Hepatocyte (in vitro differentiated cells): ENCODE results near the gene LMX1A. TPM values are rescaled to one million over a fixed set of nuclear protein-coding genes. Genes with fewer than 3 reads are reported as not detected.

Experiments
- DNase-seq: peaks from one replicate; pipeline ENCODE4 v3.0.0-alpha.2; 2016; ENCODE audit warnings: low spot score
- H2AFZ ChIP-seq: fragments of 200-600 bp; sonication (generic); 2 replicates; pipeline ENCODE4 v1.6.0; 2016; ENCODE audit warnings: antibody characterized with exemption, mild to moderate bottlenecking
- H3K27ac ChIP-seq: fragments of 200-600 bp; sonication (generic); 2 replicates; pipeline ENCODE4 v1.5.1; 2016; ENCODE audit warnings: mild to moderate bottlenecking
- H3K27me3 ChIP-seq: fragments of 200-600 bp; sonication (generic); 2 replicates; pipeline ENCODE4 v1.6.1; 2016
- H3K36me3 ChIP-seq: fragments of 200-600 bp; sonication (generic); replicated peaks from 2 replicates; pipeline ENCODE4 v1.5.1; 2016; ENCODE audit warnings: low read depth; ENCODE audit not compliant: insufficient read depth
- H3K4me1 ChIP-seq: fragments of 200-600 bp; sonication (generic); 2 replicates; pipeline ENCODE4 v1.5.1; 2016; ENCODE audit warnings: mild to moderate bottlenecking, moderate library complexity; ENCODE audit not compliant: insufficient read depth
- H3K4me2 ChIP-seq: fragments of 200-600 bp; sonication (generic); 2 replicates; pipeline ENCODE4 v1.6.0; 2016
- H3K4me3 ChIP-seq: fragments of 200-600 bp; sonication (generic); 2 replicates; pipeline ENCODE4 v1.5.1; 2016; ENCODE audit warnings: mild to moderate bottlenecking
- H3K79me2 ChIP-seq: fragments of 200-600 bp; sonication (generic); 2 replicates; pipeline ENCODE4 v1.6.0; 2017; ENCODE audit warnings: mild to moderate bottlenecking
- H3K9me2 ChIP-seq: fragments of 200-600 bp; sonication (generic); replicated peaks from 2 replicates; pipeline ENCODE4 v1.6.0; 2017; ENCODE audit warnings: mild to moderate bottlenecking; ENCODE audit not compliant: insufficient read depth
- H3K9me3 ChIP-seq: fragments of 200-600 bp; sonication (generic); 2 replicates; pipeline ENCODE4 v1.5.1; 2016; ENCODE audit warnings: low read depth, mild to moderate bottlenecking
- H4K20me1 ChIP-seq: fragments of 200-600 bp; sonication (generic); 2 replicates; pipeline ENCODE4 v1.6.0; 2016; ENCODE audit warnings: mild to moderate bottlenecking; ENCODE audit not compliant: insufficient read depth, poor library complexity, severe bottlenecking
- EZH2 ChIP-seq: fragments of 200-600 bp; sonication (generic); IDR thresholded peaks from 2 replicates; pipeline ENCODE4 v1.6.1; 2016; ENCODE audit warnings: antibody characterized with exemption, mild to moderate bottlenecking, borderline replicate concordance
- EZH2phosphoT487 ChIP-seq: fragments of 200-600 bp; sonication (generic); IDR thresholded peaks from one replicate; pipeline ENCODE4 v1.6.1; 2018; ENCODE audit warnings: antibody characterized with exemption, mild to moderate bottlenecking, low read depth, moderate library complexity; ENCODE audit not compliant: unreplicated experiment, severe bottlenecking
- WGBS: methylation state at CpG from one replicate; pipeline ENCODE4 v1.1.6; 2016; ENCODE audit warnings: low lambda C conversion rate; ENCODE audit errors: missing lambda C conversion rate; 5-methylcytosine and 5-hydroxymethylcytosine counted together
- polyA plus RNA-seq: library from polyadenylated mRNA; unstranded; fragments of >200 nt; fragmentation: Nextera tagmentation; extraction: Ambion mirVana; gene quantifications from 2 replicates; pipeline ENCODE4 v1.2.1, GENCODE V29; 2016
- total RNA-seq: library from RNA; depleted of rRNA; stranded (reverse); fragments of >200 nt; gene quantifications from 2 replicates; pipeline ENCODE4 v1.2.3, GENCODE V29; 2014
- TF ChIP-seq, protein P1 (sequence below): fragments of 200-600 bp; sonication (generic); IDR thresholded peaks from 2 replicates; pipeline ENCODE4 v1.5.1; 2016; ENCODE audit warnings: antibody characterized with exemption, mild to moderate bottlenecking; ENCODE audit not compliant: poor library complexity

Gene LMX1A
- total and polyA plus RNA-seq, 2 experiments from 2014 or later = not detected

DNA sequence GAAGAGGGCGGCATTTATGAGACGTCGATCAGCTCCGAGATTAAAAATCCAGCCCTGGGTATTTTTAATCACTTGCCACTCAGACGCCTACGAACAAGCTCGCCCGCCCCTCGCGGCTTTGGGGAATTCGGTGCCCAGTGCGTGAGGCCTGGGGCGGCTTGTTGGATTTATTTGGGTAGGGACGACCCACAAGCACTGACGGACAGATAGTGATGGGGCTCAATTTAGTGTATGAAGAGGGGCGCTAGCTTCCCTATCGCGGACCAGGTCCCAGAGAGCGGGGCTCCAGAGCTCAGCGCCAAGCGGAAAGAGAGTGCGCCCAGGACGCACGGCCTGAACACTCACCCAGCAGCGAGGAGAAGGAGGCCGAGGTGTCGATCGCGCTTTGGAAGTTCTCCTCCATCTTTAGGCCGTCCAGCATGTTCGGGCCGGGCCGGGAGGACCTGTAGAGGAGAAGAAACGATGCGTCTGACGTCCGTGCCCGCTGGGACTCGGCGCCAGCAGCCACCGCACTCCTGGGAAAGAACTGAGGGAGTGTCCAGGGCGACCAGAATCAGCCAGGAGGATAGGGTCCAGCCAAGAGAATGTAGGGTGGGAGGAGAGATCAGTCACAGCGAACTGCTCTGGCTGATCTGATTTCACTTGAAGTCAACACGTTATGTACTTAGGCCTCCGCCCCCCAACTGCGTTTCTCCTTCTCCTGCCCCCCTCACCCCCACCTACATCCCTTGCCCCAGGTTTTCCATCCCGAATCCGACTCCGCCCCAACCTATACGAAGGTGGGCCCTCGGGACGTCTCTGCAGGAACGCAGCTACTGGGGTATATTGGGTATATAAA is 1.2 kb downstream of the LMX1A start:
- no peaks in the 10 kb centered on the region for H3K9me2 ChIP-seq
- no peaks in the 10 kb centered on the region for H3K36me3 ChIP-seq
- no peak overlapping the region for H3K4me3 ChIP-seq
- no peak for TF ChIP-seq EZH2
- TF ChIP-seq EZH2phosphoT487 = peak; percentile 20
- H3K4me2 ChIP-seq = peak overlapping the region; percentile 90
- no peaks in the 10 kb centered on the region for H3K9me3 ChIP-seq
- DNase-seq = no peak
- H3K27me3 ChIP-seq = peaks cover 98% of the 10 kb centered on the region
- H2AFZ ChIP-seq = peak overlapping the region; percentile 56
- WGBS = 1% methylated on average over 52 of the region's 53 CpGs
- H3K79me2 ChIP-seq = no peaks in the 10 kb centered on the region
- H3K27ac ChIP-seq = no peak overlapping the region
- H3K4me1 ChIP-seq = peaks cover 25% of the 10 kb centered on the region
- no peaks in the 10 kb centered on the region for H4K20me1 ChIP-seq

DNA sequence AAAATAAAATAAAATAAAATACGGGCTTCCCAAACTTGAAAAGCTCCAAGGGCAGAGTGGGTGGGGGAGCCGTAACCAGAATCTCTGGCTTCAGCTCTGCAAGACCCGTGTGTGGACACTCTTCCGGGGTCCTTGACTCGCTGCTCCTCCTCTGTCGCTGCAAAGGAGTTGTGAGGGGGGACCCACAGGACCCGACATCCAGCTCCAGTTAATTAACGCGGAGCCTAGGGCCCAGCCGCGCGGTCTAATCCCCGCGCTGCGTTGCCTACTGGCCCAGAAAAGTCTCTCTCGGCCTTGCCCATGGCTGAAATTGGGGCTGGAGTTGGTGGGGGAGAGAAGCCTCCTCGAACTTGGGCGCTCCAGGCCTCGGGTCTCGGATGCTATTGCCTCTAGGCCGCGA is 1.8 kb downstream of the LMX1A start:
- peaks cover 25% of the 10 kb centered on the region for H3K4me1 ChIP-seq
- no peak for TF ChIP-seq EZH2phosphoT487
- TF ChIP-seq, protein P1, sequence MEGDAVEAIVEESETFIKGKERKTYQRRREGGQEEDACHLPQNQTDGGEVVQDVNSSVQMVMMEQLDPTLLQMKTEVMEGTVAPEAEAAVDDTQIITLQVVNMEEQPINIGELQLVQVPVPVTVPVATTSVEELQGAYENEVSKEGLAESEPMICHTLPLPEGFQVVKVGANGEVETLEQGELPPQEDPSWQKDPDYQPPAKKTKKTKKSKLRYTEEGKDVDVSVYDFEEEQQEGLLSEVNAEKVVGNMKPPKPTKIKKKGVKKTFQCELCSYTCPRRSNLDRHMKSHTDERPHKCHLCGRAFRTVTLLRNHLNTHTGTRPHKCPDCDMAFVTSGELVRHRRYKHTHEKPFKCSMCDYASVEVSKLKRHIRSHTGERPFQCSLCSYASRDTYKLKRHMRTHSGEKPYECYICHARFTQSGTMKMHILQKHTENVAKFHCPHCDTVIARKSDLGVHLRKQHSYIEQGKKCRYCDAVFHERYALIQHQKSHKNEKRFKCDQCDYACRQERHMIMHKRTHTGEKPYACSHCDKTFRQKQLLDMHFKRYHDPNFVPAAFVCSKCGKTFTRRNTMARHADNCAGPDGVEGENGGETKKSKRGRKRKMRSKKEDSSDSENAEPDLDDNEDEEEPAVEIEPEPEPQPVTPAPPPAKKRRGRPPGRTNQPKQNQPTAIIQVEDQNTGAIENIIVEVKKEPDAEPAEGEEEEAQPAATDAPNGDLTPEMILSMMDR = no peak
- peak; percentile 71 for TF ChIP-seq EZH2
- no peaks in the 10 kb centered on the region for H3K79me2 ChIP-seq
- H3K27ac ChIP-seq = no peak overlapping the region
- H2AFZ ChIP-seq = no peak overlapping the region
- no peaks in the 10 kb centered on the region for H3K9me3 ChIP-seq
- no peak overlapping the region for H3K4me3 ChIP-seq
- peaks cover 98% of the 10 kb centered on the region for H3K27me3 ChIP-seq
- 2% methylated on average over 22 of the region's 22 CpGs for WGBS
- no peaks in the 10 kb centered on the region for H4K20me1 ChIP-seq
- no peaks in the 10 kb centered on the region for H3K9me2 ChIP-seq
- peak overlapping the region; percentile 90 for H3K4me2 ChIP-seq
- no peaks in the 10 kb centered on the region for H3K36me3 ChIP-seq
- no peak for DNase-seq

DNA sequence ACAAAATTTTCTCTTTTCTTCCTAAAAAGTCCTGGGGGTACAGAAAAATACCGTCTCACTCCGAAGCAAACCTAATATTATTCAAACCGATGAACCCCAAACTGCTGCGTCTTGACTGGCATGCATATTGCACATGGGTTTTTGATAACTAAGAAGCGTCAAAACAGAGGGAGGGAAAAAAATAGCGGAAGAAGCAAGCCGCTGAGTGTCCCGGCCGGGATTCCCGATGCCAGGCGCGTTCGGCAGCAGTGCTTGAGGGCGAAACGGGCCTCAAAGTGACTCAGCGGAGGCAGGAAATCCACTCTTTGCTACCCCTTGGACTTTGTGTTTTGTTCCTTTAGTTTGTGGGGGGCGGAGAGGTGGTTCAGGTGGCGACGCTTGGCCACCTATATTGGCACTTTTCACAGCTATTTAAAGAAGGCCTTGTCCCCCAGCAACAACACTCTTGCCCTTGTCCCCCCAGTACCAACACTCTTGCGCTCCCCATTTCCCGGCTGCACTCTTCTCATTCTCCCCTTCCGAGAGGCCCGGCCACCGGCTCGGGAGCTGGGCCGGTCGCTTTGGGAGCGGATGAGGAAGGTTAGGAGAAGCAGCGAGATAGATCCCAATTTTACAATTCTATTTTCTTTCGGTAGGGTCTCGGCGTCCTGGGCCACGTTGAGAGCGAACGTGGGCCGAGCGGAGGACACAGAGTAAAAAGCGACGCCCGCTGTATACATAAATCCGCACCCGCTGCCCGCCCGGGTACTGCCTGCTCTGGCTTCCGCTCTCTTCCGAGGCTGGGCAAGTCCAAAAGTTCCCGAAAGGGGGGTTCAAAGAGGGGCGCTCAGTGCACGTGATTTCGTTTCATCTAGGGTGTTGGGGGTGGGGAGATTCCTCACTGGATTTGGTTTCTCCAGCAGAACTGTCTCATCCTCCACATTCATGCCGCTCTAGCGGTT is 2.5 kb downstream of the LMX1A start:
- TF ChIP-seq, protein P1 = no peak
- peak; percentile 98 for TF ChIP-seq EZH2
- peak; percentile 92 for TF ChIP-seq EZH2phosphoT487
- no peaks in the 10 kb centered on the region for H3K9me2 ChIP-seq
- no peak overlapping the region for H3K27ac ChIP-seq
- H3K4me2 ChIP-seq = peak overlapping the region; percentile 90
- no peaks in the 10 kb centered on the region for H4K20me1 ChIP-seq
- WGBS = 4% methylated on average over 52 of the region's 52 CpGs
- no peak overlapping the region for H2AFZ ChIP-seq
- H3K9me3 ChIP-seq = no peaks in the 10 kb centered on the region
- no peak overlapping the region for H3K4me3 ChIP-seq
- H3K79me2 ChIP-seq = no peaks in the 10 kb centered on the region
- peaks cover 25% of the 10 kb centered on the region for H3K4me1 ChIP-seq
- no peak for DNase-seq
- H3K27me3 ChIP-seq = peaks cover 100% of the 10 kb centered on the region
- H3K36me3 ChIP-seq = no peaks in the 10 kb centered on the region
